Pancreas (tissue), 10 donors: Measurements from ENCODE around the gene NINL. TPM values are rescaled to one million over a fixed set of nuclear protein-coding genes. Genes with fewer than 3 reads are reported as not detected.

Experiments
- ATAC-seq, 4 donors: fragments of 200-7000 bp; cut with Tn5 transposase; one replicate each; pipeline versions ENCODE4 v1.8.0 to v1.9.1; 2020; ENCODE audit warnings: mild to moderate bottlenecking in 4 of 4, moderate library complexity in 4 of 4
- DNase-seq, 6 donors: peaks; one replicate each; pipeline ENCODE4 v3.0.0-alpha.2; 2020
- FAIRE-seq: peaks from 2 replicates; lab custom pipeline; 2012; peaks lifted over from hg19 to GRCh38; lab: Jason Lieb, UNC
- H3K27ac ChIP-seq, 4 donors: fragments of 200-600 bp; sonication (generic); 1 replicate in 3 of 4; 2 replicates in 1 of 4; pipeline versions ENCODE4 v1.5.0 to v1.8.0; 2020
- H3K27me3 ChIP-seq, 4 donors: fragments of 200-600 bp; one replicate each; pipeline ENCODE4 v1.8.0; 2021
- H3K36me3 ChIP-seq, 3 donors: fragments of 200-600 bp; sonication (generic) in 1 of 3; one replicate each; pipeline versions ENCODE4 v1.5.0 to v1.8.0; 2020 to 2021
- H3K4me1 ChIP-seq, 3 donors: fragments of 200-600 bp; one replicate each; pipeline ENCODE4 v1.8.0; 2021
- H3K4me3 ChIP-seq, 4 donors: fragments of 200-600 bp; sonication (generic) in 2 of 4; one replicate each; pipeline versions ENCODE4 v1.5.0 to v1.8.0; 2020 to 2021
- H3K9me3 ChIP-seq, 4 donors: fragments of 200-600 bp; one replicate each; pipeline ENCODE4 v1.8.0; 2021
- WGBS, 2 donors: extraction: QIAGEN DNeasy Blood & Tissue Kit; methylation state at CpG; one replicate each; pipeline ENCODE4 v1.1.7; 2013; 5-methylcytosine and 5-hydroxymethylcytosine counted together
- intact Hi-C, 3 donors: fragments of 100-400 bp; cut with DNase I; formaldehyde crosslinking; loops; one replicate each; pipeline versions ENCODE4 v1.11.1 to v1.14.2; 2022
- polyA plus RNA-seq, 2 donors: library from polyadenylated mRNA; stranded (reverse); fragments of 200-250 nt; gene quantifications; one replicate each; pipeline ENCODE4 v1.2.3, GENCODE V29; 2013
- total RNA-seq, 6 donors: library from RNA; stranded (reverse); fragmentation: NEBNext Ultra II Directional in 4 of 6; extraction: Animal tissue kit (Norgen Biotek cat#: 25700) in 4 of 6; gene quantifications; one replicate each; pipeline versions ENCODE4 v1.2.1 to v1.2.4, GENCODE V29; 2021 to 2023
- TF ChIP-seq, protein P1 (sequence below), 4 donors: fragments of 200-600 bp; sonication (generic) in 3 of 4; IDR thresholded peaks; one replicate each; pipeline versions ENCODE4 v1.5.0 to v1.8.0; 2021; ENCODE audit warnings: antibody characterized with exemption in 4 of 4
- donor health status: healthy with polysubstance abuse.
- donor health status: DM: no; HTN: no; CAD: no; lungs with moderate emphysema.
- donor health status: DM: no; HTN: no; CAD: no.
- donor health status: control.
- donor health status: control.
- donor health status: Bipolar disorder and iron deficiency.
- donor health status: DM: yes; HTN: yes; CAD: no.
- donor health status: DM: no; HTN: no; CAD: no.
- donor health status: DM: no; HTN: no; CAD: no.
- donor health status: DM: yes; HTN: yes; CAD: no.

NINL gene
- total and polyA plus RNA-seq, 8 donors: 5.1 to 19.4 (median 6.5) TPM

GRCh38 chr20:25511183-25511582 lies 74.1 kb downstream of the NINL start:
- no peaks in the 10 kb centered on the region for H3K9me3 ChIP-seq
- H3K27ac ChIP-seq: no peak overlapping the region
- H3K4me1 ChIP-seq: peaks cover 0 to 5% (median 0%) of the 10 kb centered on the region in 3 donors
- 88 to 94% methylated on average over 10 of the region's 10 CpGs for WGBS, 2 donors
- intact Hi-C loops: no loop called here
- FAIRE-seq (no peak), DNase-seq (peak in 1 of 6 donors; percentile 20), ATAC-seq (no peak)
- TF ChIP-seq, protein P1, sequence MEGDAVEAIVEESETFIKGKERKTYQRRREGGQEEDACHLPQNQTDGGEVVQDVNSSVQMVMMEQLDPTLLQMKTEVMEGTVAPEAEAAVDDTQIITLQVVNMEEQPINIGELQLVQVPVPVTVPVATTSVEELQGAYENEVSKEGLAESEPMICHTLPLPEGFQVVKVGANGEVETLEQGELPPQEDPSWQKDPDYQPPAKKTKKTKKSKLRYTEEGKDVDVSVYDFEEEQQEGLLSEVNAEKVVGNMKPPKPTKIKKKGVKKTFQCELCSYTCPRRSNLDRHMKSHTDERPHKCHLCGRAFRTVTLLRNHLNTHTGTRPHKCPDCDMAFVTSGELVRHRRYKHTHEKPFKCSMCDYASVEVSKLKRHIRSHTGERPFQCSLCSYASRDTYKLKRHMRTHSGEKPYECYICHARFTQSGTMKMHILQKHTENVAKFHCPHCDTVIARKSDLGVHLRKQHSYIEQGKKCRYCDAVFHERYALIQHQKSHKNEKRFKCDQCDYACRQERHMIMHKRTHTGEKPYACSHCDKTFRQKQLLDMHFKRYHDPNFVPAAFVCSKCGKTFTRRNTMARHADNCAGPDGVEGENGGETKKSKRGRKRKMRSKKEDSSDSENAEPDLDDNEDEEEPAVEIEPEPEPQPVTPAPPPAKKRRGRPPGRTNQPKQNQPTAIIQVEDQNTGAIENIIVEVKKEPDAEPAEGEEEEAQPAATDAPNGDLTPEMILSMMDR (IDR thresholded peaks at IDR 0.05): no peak
- H3K36me3 ChIP-seq: peaks cover 0 to 19% (median 0%) of the 10 kb centered on the region in 3 donors
- H3K4me3 ChIP-seq: no peak overlapping the region
- no peaks in the 10 kb centered on the region for H3K27me3 ChIP-seq

DNA sequence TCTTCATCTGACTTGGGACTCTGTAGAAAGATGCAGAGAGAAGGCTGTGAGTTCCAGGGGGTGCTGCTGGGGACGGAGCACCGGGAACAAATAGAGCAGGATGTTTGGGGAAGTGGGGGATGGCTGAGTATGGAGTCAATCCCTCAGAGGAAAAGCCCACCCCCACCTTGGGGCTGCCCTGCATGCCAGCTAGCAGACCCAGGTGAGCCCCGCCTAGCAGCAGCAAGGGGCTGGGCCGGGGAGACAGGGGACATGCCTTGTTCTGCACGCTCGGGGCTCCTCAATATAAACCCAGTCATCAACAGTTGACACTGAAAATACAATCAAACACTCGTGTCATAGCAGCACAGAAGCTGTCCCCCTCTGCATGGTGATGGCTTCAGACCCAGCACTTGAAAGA lies 74.6 kb downstream of the NINL start:
- Histone ChIP-seq H3K9me3 (no peaks in the 10 kb centered on the region), H3K27me3 (no peaks in the 10 kb centered on the region), H3K4me3 (no peak overlapping the region), H3K36me3 (peaks cover 0 to 18% (median 0%) of the 10 kb centered on the region in 3 donors), H3K4me1 (peaks cover 0 to 5% (median 0%) of the 10 kb centered on the region in 3 donors), H3K27ac (no peak overlapping the region)
- DNase-seq: peak in 2 of 6 donors; percentile 5 to 39
- intact Hi-C loops: no loop called here
- ATAC-seq: no peak
- TF ChIP-seq, protein P1 (IDR thresholded peaks at IDR 0.05): no peak
- FAIRE-seq: no peak
- WGBS, 2 donors: 88 to 91% methylated on average over 7 of the region's 7 CpGs

DNA sequence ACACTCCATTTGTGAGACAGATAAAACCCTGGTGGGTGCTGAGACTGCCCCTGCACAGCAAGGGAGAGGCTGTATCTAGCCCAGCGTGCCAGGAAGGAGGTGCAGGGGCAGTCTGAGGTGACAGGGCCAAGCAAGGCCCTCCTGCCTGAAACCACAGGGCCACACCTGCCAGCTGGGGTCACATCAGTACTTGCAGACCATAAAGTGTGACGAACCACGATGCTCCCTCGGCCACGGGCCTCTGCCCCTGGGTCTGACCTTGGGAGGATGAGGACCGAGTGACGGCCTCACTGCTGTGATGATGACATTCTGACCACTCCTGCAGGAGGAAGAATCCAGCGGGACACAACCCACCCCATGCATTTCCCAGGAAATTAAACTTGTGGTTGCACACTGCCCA lies 75.1 kb downstream of the NINL start:
- Histone ChIP-seq H3K9me3 (no peaks in the 10 kb centered on the region), H3K27me3 (no peaks in the 10 kb centered on the region), H3K36me3 (peaks cover 0 to 15% (median 0%) of the 10 kb centered on the region in 3 donors), H3K4me3 (no peak overlapping the region), H3K4me1 (peaks cover 0 to 5% (median 0%) of the 10 kb centered on the region in 3 donors), H3K27ac (no peak overlapping the region)
- TF ChIP-seq, protein P1 (IDR thresholded peaks at IDR 0.05): no peak
- FAIRE-seq (no peak), ATAC-seq (no peak), DNase-seq (peak in 1 of 6 donors; percentile 51)
- intact Hi-C loops: no loop called here
- 96 to 98% methylated on average over 8 of the region's 8 CpGs for WGBS, 2 donors

DNA sequence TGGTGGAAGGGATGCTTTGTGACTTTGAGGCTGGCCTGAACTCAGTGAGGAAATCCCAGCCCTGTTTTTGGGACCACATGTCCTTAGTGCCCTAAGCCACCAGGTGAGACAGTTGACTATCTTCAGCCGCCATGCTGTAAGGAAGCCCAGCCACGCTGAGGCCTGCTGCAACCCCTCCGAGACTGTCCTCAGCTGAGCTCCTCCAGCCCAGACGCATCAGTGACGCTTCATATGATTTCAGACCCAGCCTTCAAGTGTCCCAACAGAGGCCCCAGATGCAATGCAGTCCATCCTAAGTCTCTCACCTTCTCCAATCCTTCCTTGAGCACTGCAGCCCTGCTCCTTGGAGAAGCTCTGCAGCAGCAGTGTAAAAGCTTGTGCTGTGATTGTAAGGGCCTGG lies 76.2 kb downstream of the NINL start:
- H3K27ac ChIP-seq: no peak overlapping the region
- H3K4me3 ChIP-seq: no peak overlapping the region
- H3K9me3 ChIP-seq: no peaks in the 10 kb centered on the region
- peaks cover 0 to 5% (median 0%) of the 10 kb centered on the region in 3 donors for H3K4me1 ChIP-seq
- ATAC-seq (no peak), FAIRE-seq (no peak), DNase-seq (peak in 1 of 6 donors; percentile 37)
- WGBS, 2 donors: 97 to 98% methylated on average over 5 of the region's 5 CpGs
- peaks cover 0 to 10% (median 0%) of the 10 kb centered on the region in 3 donors for H3K36me3 ChIP-seq
- intact Hi-C loops: loop anchor here in 1 of 3 donors (10.0 kb wide), 1 partner anchor 64 kb away; no protein-coding TSS in a partner anchor
- TF ChIP-seq, protein P1 (IDR thresholded peaks at IDR 0.05): no peak
- H3K27me3 ChIP-seq: no peaks in the 10 kb centered on the region

DNA sequence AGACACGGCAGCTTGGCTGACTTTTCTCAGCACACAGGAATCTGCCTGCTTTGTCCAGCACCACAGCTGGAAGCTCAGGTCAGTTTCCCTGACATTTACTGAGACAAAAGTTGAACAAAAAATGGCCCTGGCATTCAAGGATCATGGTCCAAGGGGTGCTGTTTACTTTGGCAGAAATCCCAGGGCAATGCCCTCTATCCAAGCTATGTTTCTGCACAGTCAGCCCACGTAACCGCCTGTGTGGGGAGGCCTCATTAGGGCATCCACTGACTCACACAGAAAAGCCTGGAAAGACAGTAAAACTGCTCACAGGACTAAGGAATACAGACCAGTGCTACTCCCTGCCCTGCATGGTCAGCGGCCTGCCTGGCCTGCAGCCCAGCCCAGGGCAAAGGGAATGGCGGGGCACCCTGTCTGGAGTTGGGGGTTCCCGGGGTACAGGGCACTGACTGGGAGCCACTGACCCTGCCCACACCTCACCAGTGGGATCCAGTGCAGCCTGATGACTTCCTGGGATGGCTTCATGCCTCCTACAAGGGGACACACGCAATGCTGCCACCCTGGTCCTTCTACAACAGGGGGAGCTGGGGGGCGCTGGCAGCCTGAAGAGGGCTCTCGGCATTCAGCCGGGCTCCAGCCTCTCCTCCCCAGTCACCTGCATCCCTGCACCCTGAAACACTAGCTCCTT lies 77.1 kb downstream of the NINL start:
- FAIRE-seq: no peak
- H3K36me3 ChIP-seq: peaks cover 0 to 10% (median 0%) of the 10 kb centered on the region in 3 donors
- peak in 5 of 6 donors; percentile 47 to 76 (median 50) for DNase-seq
- TF ChIP-seq, protein P1 (IDR thresholded peaks at IDR 0.05): no peak
- 65 to 67% methylated on average over 10 of the region's 10 CpGs for WGBS, 2 donors
- H3K27me3 ChIP-seq: no peaks in the 10 kb centered on the region
- peak; percentile 81 to 96 (median 92) for ATAC-seq
- peak overlapping the region in 1 of 4 donors; percentile 57 for H3K27ac ChIP-seq
- no peaks in the 10 kb centered on the region for H3K9me3 ChIP-seq
- intact Hi-C loops: loop anchor here in 1 of 3 donors (10.0 kb wide), 1 partner anchor 63 kb away; no protein-coding TSS in a partner anchor
- H3K4me3 ChIP-seq: no peak overlapping the region
- H3K4me1 ChIP-seq: peaks cover 0 to 5% (median 0%) of the 10 kb centered on the region in 3 donors
